ENCODE results near the gene DEUP1. TPM values are rescaled to one million over a fixed set of nuclear protein-coding genes. Genes with fewer than 3 reads are reported as not detected.

Gene DEUP1
- total and polyA plus RNA-seq, 2 donors (not counting 1 experiment from before 2014, with no cell fraction given): not detected

DNA sequence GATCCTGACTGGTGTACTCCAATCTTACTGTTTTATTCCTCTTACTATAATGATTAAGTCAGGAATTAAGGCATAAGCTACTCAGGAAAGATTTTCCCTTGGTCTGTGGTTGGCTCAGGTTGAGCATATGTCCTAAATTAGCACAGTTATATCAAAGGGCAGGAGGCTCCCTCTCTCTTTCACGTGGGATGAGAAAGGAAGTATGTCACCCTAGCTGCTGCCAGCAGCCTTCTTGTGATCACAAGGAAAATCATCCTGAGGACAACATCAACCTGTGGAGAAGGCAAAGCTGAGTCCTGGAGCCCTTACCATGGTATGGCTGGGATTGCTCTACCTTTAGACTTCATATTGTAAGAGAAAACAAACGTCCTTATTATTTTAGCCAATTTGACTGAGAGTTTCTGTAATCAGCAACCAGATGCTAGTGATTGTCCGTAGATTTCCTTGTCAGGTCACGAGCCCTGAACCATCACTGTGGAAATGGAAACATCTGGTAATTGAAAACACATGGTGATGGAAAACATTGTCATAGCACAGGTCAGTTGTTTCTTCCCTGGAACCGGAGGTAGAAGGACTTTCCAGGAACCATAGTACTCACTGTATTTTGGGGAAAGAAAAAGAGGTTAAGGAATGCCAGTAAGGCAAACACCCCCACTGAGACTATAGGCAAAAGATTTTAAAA lies 40.6 kb upstream of the DEUP1 start:
- Histone ChIP-seq H3K9me3 (ENCODE audit: control extremely low read depth in 1 of 3, control insufficient read depth in 2 of 3, insufficient read depth in 1 of 3, low read length in 2 of 3) (no peaks in the 10 kb centered on the region), H2AFZ (ENCODE audit: insufficient read depth, low read depth, low read length, poor library complexity, severe bottlenecking) (no peak overlapping the region), H3K4me1 (ENCODE audit: control insufficient read depth in 2 of 2, insufficient read depth in 2 of 2, low read length in 2 of 2) (no peaks in the 10 kb centered on the region), H3K79me2 (ENCODE audit: control insufficient read depth, insufficient read depth, low read length) (no peaks in the 10 kb centered on the region), H3K27ac (ENCODE audit: low read length in 2 of 2) (no peak overlapping the region), H3K9ac (ENCODE audit: low read length) (no peak overlapping the region), H3K36me3 (replicated peaks in 1 of 2; ENCODE audit: control extremely low read depth in 1 of 2, control insufficient read depth in 1 of 2, extremely low read depth in 1 of 2, insufficient read depth in 2 of 2, low read length in 1 of 2) (no peaks in the 10 kb centered on the region), H3K27me3 (replicated peaks in 1 of 4; ENCODE audit: control extremely low read depth in 1 of 4, control insufficient read depth in 3 of 4, insufficient read depth in 4 of 4, low read length in 3 of 4) (no peaks in the 10 kb centered on the region), H3K4me2 (replicated peaks; ENCODE audit: low read depth, low read length, poor library complexity, severe bottlenecking) (no peak overlapping the region), H4K20me1 (ENCODE audit: control insufficient read depth, insufficient read depth, low read length, poor library complexity, severe bottlenecking) (no peaks in the 10 kb centered on the region), H3K4me3 (ENCODE audit: control extremely low read depth in 1 of 5, extremely low read depth in 1 of 5, insufficient read depth in 1 of 5, low read depth in 2 of 5, low read length in 4 of 5) (no peak overlapping the region)
- Mint-ChIP-seq H3K27me3 (peaks cover 11% of the 10 kb centered on the region), H3K4me1 (no peaks in the 10 kb centered on the region), H3K4me3 (no peak overlapping the region), H3K9me3 (ENCODE audit: insufficient read depth) (no peaks in the 10 kb centered on the region), H3K27ac (no peak overlapping the region)
- intact Hi-C loops (cut with micrococcal nuclease): no loop called here
- ATAC-seq (ENCODE audit: low read depth) (no peak), DNase-seq (no peak)
- TF ChIP-seq EZH2 (IDR thresholded peaks at IDR 0.05; ENCODE audit: borderline replicate concordance, insufficient read depth, low read depth, low read length, poor library complexity, severe bottlenecking): no peak
- TF ChIP-seq, protein P1, sequence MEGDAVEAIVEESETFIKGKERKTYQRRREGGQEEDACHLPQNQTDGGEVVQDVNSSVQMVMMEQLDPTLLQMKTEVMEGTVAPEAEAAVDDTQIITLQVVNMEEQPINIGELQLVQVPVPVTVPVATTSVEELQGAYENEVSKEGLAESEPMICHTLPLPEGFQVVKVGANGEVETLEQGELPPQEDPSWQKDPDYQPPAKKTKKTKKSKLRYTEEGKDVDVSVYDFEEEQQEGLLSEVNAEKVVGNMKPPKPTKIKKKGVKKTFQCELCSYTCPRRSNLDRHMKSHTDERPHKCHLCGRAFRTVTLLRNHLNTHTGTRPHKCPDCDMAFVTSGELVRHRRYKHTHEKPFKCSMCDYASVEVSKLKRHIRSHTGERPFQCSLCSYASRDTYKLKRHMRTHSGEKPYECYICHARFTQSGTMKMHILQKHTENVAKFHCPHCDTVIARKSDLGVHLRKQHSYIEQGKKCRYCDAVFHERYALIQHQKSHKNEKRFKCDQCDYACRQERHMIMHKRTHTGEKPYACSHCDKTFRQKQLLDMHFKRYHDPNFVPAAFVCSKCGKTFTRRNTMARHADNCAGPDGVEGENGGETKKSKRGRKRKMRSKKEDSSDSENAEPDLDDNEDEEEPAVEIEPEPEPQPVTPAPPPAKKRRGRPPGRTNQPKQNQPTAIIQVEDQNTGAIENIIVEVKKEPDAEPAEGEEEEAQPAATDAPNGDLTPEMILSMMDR (IDR thresholded peaks at IDR 0.05): no peak
- 64% methylated on average over 2 of the region's 5 CpGs for WGBS (ENCODE audit: insufficient coverage)
- ChIA-PET CTCF (no interaction called here), POLR2A (no interaction called here)

DNA sequence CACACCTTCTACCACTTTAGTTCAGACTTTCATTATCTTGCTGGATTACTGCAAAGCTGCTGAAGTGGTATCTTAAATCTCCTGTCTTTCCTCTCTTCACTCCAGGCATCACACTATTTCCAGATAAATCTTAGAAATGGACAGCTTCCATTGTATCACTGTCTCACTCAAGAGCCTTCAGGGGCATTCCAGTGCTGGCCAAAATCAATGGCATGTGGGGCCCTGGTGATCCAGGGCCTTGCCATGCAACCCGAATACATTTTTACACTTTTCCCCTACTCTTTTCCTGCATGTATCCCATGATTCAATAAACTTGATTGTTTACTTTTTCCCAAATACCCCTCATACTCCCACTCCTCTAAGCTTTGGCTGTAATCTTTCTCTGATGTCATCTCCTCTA lies 39.4 kb upstream of the DEUP1 start:
- Histone ChIP-seq H3K9ac (ENCODE audit: low read length) (no peak overlapping the region), H3K79me2 (ENCODE audit: control insufficient read depth, insufficient read depth, low read length) (no peaks in the 10 kb centered on the region), H3K9me3 (ENCODE audit: control extremely low read depth in 1 of 3, control insufficient read depth in 2 of 3, insufficient read depth in 1 of 3, low read length in 2 of 3) (no peaks in the 10 kb centered on the region), H3K27me3 (replicated peaks in 1 of 4; ENCODE audit: control extremely low read depth in 1 of 4, control insufficient read depth in 3 of 4, insufficient read depth in 4 of 4, low read length in 3 of 4) (no peaks in the 10 kb centered on the region), H3K4me2 (replicated peaks; ENCODE audit: low read depth, low read length, poor library complexity, severe bottlenecking) (no peak overlapping the region), H4K20me1 (ENCODE audit: control insufficient read depth, insufficient read depth, low read length, poor library complexity, severe bottlenecking) (no peaks in the 10 kb centered on the region), H2AFZ (ENCODE audit: insufficient read depth, low read depth, low read length, poor library complexity, severe bottlenecking) (no peak overlapping the region), H3K36me3 (replicated peaks in 1 of 2; ENCODE audit: control extremely low read depth in 1 of 2, control insufficient read depth in 1 of 2, extremely low read depth in 1 of 2, insufficient read depth in 2 of 2, low read length in 1 of 2) (no peaks in the 10 kb centered on the region), H3K4me3 (ENCODE audit: control extremely low read depth in 1 of 5, extremely low read depth in 1 of 5, insufficient read depth in 1 of 5, low read depth in 2 of 5, low read length in 4 of 5) (no peak overlapping the region), H3K27ac (ENCODE audit: low read length in 2 of 2) (no peak overlapping the region), H3K4me1 (ENCODE audit: control insufficient read depth in 2 of 2, insufficient read depth in 2 of 2, low read length in 2 of 2) (no peaks in the 10 kb centered on the region)
- 100% methylated on average over 1 of the region's 1 CpG for WGBS (ENCODE audit: insufficient coverage)
- POLR2A ChIA-PET: no interaction called here
- no peaks in the 10 kb centered on the region for H3K4me1 Mint-ChIP-seq
- H3K27ac Mint-ChIP-seq: no peak overlapping the region
- H3K4me3 Mint-ChIP-seq: no peak overlapping the region
- DNase-seq (no peak), ATAC-seq (ENCODE audit: low read depth) (no peak)
- no peak for TF ChIP-seq EZH2 (IDR thresholded peaks at IDR 0.05; ENCODE audit: borderline replicate concordance, insufficient read depth, low read depth, low read length, poor library complexity, severe bottlenecking)
- TF ChIP-seq, protein P1 (IDR thresholded peaks at IDR 0.05): no peak
- peaks cover 11% of the 10 kb centered on the region for H3K27me3 Mint-ChIP-seq
- intact Hi-C loops (cut with micrococcal nuclease): no loop called here
- H3K9me3 Mint-ChIP-seq (ENCODE audit: insufficient read depth): no peaks in the 10 kb centered on the region
- CTCF ChIA-PET: no interaction called here
